Endothelial cell of umbilical vein (primary cell): ENCODE measurements around the gene CBX3. TPM values are rescaled to one million over a fixed set of nuclear protein-coding genes. Genes with fewer than 3 reads are reported as not detected.
A peak's percentile ranks its signal among the peaks of the same experiment; 100 is the strongest.

ENCODE experiments used
- BruUV-seq: library from RNA; stranded (reverse); fragments of 400-500 nt; replicated peaks from 2 replicates; lab custom pipeline; 2021; lab: Mats Ljungman, UMichigan
- CTCF ChIA-PET: fragments of 300-600, 350-600 bp; sonication (Branson Sonifier 250); formaldehyde crosslinking; loops from one replicate; lab custom pipeline; 2021; ENCODE audit warnings: antibody characterized with exemption, inconsistent platforms; lab: Charles Lee
- POLR2A ChIA-PET: fragments of 300-600, 350-600 bp; sonication (Branson Sonifier 250); formaldehyde crosslinking; loops from one replicate; lab custom pipeline; 2021; ENCODE audit warnings: antibody characterized with exemption, inconsistent platforms; lab: Charles Lee
- DNase-seq: peaks from one replicate; pipeline ENCODE4 v3.0.0-alpha.2; 2011; ENCODE audit warnings: low read depth, low spot score
- FAIRE-seq: peaks from 2 replicates; lab custom pipeline; 2011; peaks lifted over from hg19 to GRCh38; lab: Jason Lieb, UNC
- H2AFZ ChIP-seq: 2 replicates; pipeline ENCODE4 v1.6.0; 2012; ENCODE audit warnings: low read depth, low read length, control low read depth, inconsistent platforms
- H3K27ac ChIP-seq: 2 replicates; pipeline ENCODE4 v1.5.1; 2011; ENCODE audit warnings: low read depth, mild to moderate bottlenecking, control low read depth, low read length, moderate library complexity; ENCODE audit not compliant: insufficient read depth
- H3K27me3 ChIP-seq, 2 experiments: 2 replicates each; pipeline versions ENCODE4 v1.6.0 to v1.6.1; 2011; ENCODE audit warnings: low read length in 2 of 2, mixed read lengths in 1 of 2; ENCODE audit not compliant: control insufficient read depth in 2 of 2, insufficient read depth in 2 of 2
- H3K36me3 ChIP-seq, 2 experiments: 2 replicates in 1 of 2; 3 replicates in 1 of 2; pipeline ENCODE4 v1.5.1; 2011; ENCODE audit warnings: low read length in 2 of 2, mild to moderate bottlenecking in 1 of 2, moderate library complexity in 1 of 2; ENCODE audit not compliant: control insufficient read depth in 2 of 2, insufficient read depth in 2 of 2; ENCODE audit errors: extremely low read depth in 1 of 2
- H3K4me1 ChIP-seq: 3 replicates; pipeline ENCODE4 v1.5.1; 2011; ENCODE audit warnings: mild to moderate bottlenecking, low read length; ENCODE audit not compliant: control insufficient read depth, insufficient read depth; ENCODE audit errors: extremely low read depth
- H3K4me2 ChIP-seq: 2 replicates; pipeline ENCODE4 v1.6.1; 2011; ENCODE audit warnings: low read length, control low read depth, mixed read lengths; ENCODE audit not compliant: insufficient read depth
- H3K4me3 ChIP-seq, 3 experiments: fragments of 200-600 bp in 1 of 3; sonication (generic), shearing (Covaris generic) in 1 of 3; replicated peaks in 1 of 3; 2 replicates each; pipeline ENCODE4 v1.5.1; 2011 to 2016; ENCODE audit warnings: control low read depth in 3 of 3, low read length in 3 of 3, mild to moderate bottlenecking in 2 of 3, inconsistent platforms in 1 of 3, low read depth in 1 of 3, moderate library complexity in 1 of 3; ENCODE audit not compliant: insufficient read depth in 1 of 3
- H3K79me2 ChIP-seq: 2 replicates; pipeline ENCODE4 v1.6.0; 2012; ENCODE audit warnings: low read length, inconsistent platforms; ENCODE audit not compliant: control insufficient read depth, insufficient read depth
- H3K9ac ChIP-seq: replicated peaks from 2 replicates; pipeline ENCODE3; 2011; ENCODE audit warnings: low read length, control low read depth; ENCODE audit not compliant: insufficient read depth; ENCODE audit errors: extremely low read depth
- H3K9me1 ChIP-seq: replicated peaks from 3 replicates; pipeline ENCODE4 v1.6.0; 2011; ENCODE audit warnings: mild to moderate bottlenecking, low read length; ENCODE audit not compliant: control insufficient read depth, insufficient read depth; ENCODE audit errors: extremely low read depth
- H3K9me3 ChIP-seq: replicated peaks from 2 replicates; pipeline ENCODE4 v1.5.1; 2012; ENCODE audit warnings: low read length, inconsistent platforms; ENCODE audit not compliant: control insufficient read depth, insufficient read depth
- H4K20me1 ChIP-seq: replicated peaks from 2 replicates; pipeline ENCODE3; 2011; ENCODE audit warnings: mild to moderate bottlenecking, low read length; ENCODE audit not compliant: control insufficient read depth, insufficient read depth; ENCODE audit errors: extremely low read depth
- CTCF ChIP-seq, 2 donors: IDR thresholded peaks; 1 replicate in 1 of 2; 2 replicates in 1 of 2; pipeline ENCODE4 v1.5.1; 2011; ENCODE audit warnings: low read length in 2 of 2, mild to moderate bottlenecking in 2 of 2, moderate library complexity in 2 of 2, control low read depth in 1 of 2, inconsistent platforms in 1 of 2, low read depth in 1 of 2; ENCODE audit not compliant: insufficient read depth in 1 of 2; ENCODE audit errors: extremely low read depth in 1 of 2
- FOS ChIP-seq: IDR thresholded peaks from 2 replicates; pipeline ENCODE4 v1.6.1; 2011; ENCODE audit warnings: mild to moderate bottlenecking, low read length, moderate library complexity, borderline replicate concordance; ENCODE audit not compliant: insufficient read depth
- GATA2 ChIP-seq: IDR thresholded peaks from 2 replicates; pipeline ENCODE4 v1.7.0; 2011; ENCODE audit warnings: low read depth, mild to moderate bottlenecking, moderate library complexity, mixed read lengths, low read length; ENCODE audit not compliant: insufficient read length, insufficient read depth
- MAX ChIP-seq: IDR thresholded peaks from 2 replicates; pipeline ENCODE4 v1.6.1; 2011; ENCODE audit not compliant: insufficient read depth, insufficient read length
- POLR2A ChIP-seq: IDR thresholded peaks from 2 replicates; pipeline ENCODE4 v1.6.1; 2012; ENCODE audit warnings: low read depth, mild to moderate bottlenecking, control low read depth, low read length
- dilution Hi-C: fragments of 300-500 bp; cut with MboI; formaldehyde crosslinking; loops from one replicate; pipeline ENCODE4 v1.15.0; 2019; ENCODE audit warnings: low sequenced_read_pairs; ENCODE audit not compliant: extremely low pct_ligation_motif_present
- intact Hi-C: fragments of 100-400 bp; cut with micrococcal nuclease; formaldehyde crosslinking; loops from one replicate; pipeline ENCODE4 v1.10.0; 2022
- polyA plus RNA-seq, 4 experiments: library from polyadenylated mRNA; depleted of rRNA in 3 of 4; stranded (reverse) in 3 of 4; unstranded in 1 of 4; fragments of >200 nt; gene quantifications; 2 replicates each; pipeline versions ENCODE4 v1.2.1 to v1.2.3, GENCODE V29; 2011 to 2012; ENCODE audit warnings: missing spikeins in 1 of 4
- total RNA-seq: library from RNA; stranded (reverse); gene quantifications from 2 replicates; pipeline ENCODE4 v1.2.3, GENCODE V29; 2021

Gene CBX3
- total and polyA plus RNA-seq, 2 donors (not counting 3 experiments of a cell fraction or from before 2014, with no cell fraction given), result 47.5 to 200 TPM

GRCh38 chr7:26179826-26180497 lies 21.6 kb upstream of the CBX3 start:
- DNase-seq (no peak), FAIRE-seq (no peak)
- Histone ChIP-seq H3K27me3 (no peaks in the 10 kb centered on the region), H3K4me2 (no peak overlapping the region), H3K4me1 (no peaks in the 10 kb centered on the region), H3K79me2 (no peaks in the 10 kb centered on the region), H4K20me1 (no peaks in the 10 kb centered on the region), H3K27ac (no peak overlapping the region), H2AFZ (no peak overlapping the region), H3K9me1 (no peaks in the 10 kb centered on the region), H3K36me3 (peaks cover 0 to under 1% of the 10 kb centered on the region in 2 experiments), H3K9me3 (no peaks in the 10 kb centered on the region), H3K4me3 (no peak overlapping the region), H3K9ac (no peak overlapping the region)
- no TSS peak for BruUV-seq
- POLR2A ChIA-PET, result interaction anchor here (0.7 to 1.2 kb wide), 4 partner anchors 12 to 948 kb away, joined by 3 read pairs; no protein-coding TSS in a partner anchor
- intact Hi-C loops, result no loop called here
- peak; percentile 61 for TF ChIP-seq POLR2A
- TF ChIP-seq CTCF (IDR thresholded peaks at IDR 0.05; ENCODE audit: extremely low read depth in 1 of 2, insufficient read depth in 1 of 2, low read depth in 1 of 2, low read length in 2 of 2), result no peak
- CTCF ChIA-PET, result interaction anchor here (0.8 to 4.6 kb wide), 8 partner anchors 9 to 185 kb away, joined by 4 to 30 read pairs (median 6); partner anchors contain the start of gene NFE2L3
- dilution Hi-C loops, result loop anchor here (25.0 kb wide), 1 partner anchor 982 kb away; the partner anchor contains the start of genes HOXA10, HOXA3, HOXA7 and HOXA9

GRCh38 chr7:26180792-26181198 lies 20.8 kb upstream of the CBX3 start:
- FAIRE-seq (no peak), DNase-seq (no peak)
- dilution Hi-C loops, result loop anchor here (25.0 kb wide), 1 partner anchor 982 kb away; the partner anchor contains the start of genes HOXA10, HOXA3, HOXA7 and HOXA9
- ChIA-PET POLR2A (interaction anchor here (1.1 to 1.5 kb wide), 2 partner anchors 25 to 29 kb away, joined by 3 read pairs; partner anchors contain the start of gene NFE2L3), CTCF (interaction anchor here (0.8 to 4.6 kb wide), 8 partner anchors 8 to 184 kb away, joined by 3 to 30 read pairs (median 6); partner anchors contain the start of gene NFE2L3)
- Histone ChIP-seq H3K4me2 (no peak overlapping the region), H3K27ac (no peak overlapping the region), H3K4me3 (no peak overlapping the region), H2AFZ (no peak overlapping the region), H3K4me1 (no peaks in the 10 kb centered on the region), H3K9me3 (no peaks in the 10 kb centered on the region), H3K9me1 (no peaks in the 10 kb centered on the region), H3K9ac (no peak overlapping the region), H4K20me1 (no peaks in the 10 kb centered on the region), H3K36me3 (peaks cover 2 to 5% of the 10 kb centered on the region in 2 experiments), H3K27me3 (no peaks in the 10 kb centered on the region), H3K79me2 (no peaks in the 10 kb centered on the region)
- BruUV-seq, result no TSS peak
- intact Hi-C loops, result no loop called here
- TF ChIP-seq GATA2 (no peak), CTCF (IDR thresholded peaks at IDR 0.05; ENCODE audit: extremely low read depth in 1 of 2, insufficient read depth in 1 of 2, low read depth in 1 of 2, low read length in 2 of 2) (no peak), FOS (no peak), MAX (no peak)
